ENCODE results near the gene DDIT3. TPM values are rescaled to one million over a fixed set of nuclear protein-coding genes. Genes with fewer than 3 reads are reported as not detected.
A peak's percentile ranks its signal among the peaks of the same experiment; 100 is the strongest.

Gene DDIT3
- total and polyA plus RNA-seq, 2 donors (not counting 1 experiment from before 2014, with no cell fraction given), result 35.6 to 159 TPM

GRCh38 chr12:57488402-57489156 lies 31.7 kb downstream of the DDIT3 start:
- POLR2A ChIA-PET, result interaction anchor here (1.0 kb wide), 1 partner anchor 9 kb away, joined by 3 read pairs; the partner anchor contains the start of gene ARHGAP9
- intact Hi-C loops (cut with micrococcal nuclease), result loop anchor here (10.0 kb wide), 1 partner anchor 266 kb away; the partner anchor contains the start of genes CDK4 and MARCHF9

More at GRCh38 chr12:57488402-57489156, 31.7 kb downstream of the DDIT3 start:
- Histone ChIP-seq H3K79me2 (ENCODE audit: control insufficient read depth, insufficient read depth, low read length) (peaks cover 52% of the 10 kb centered on the region), H3K9me3 (ENCODE audit: control extremely low read depth in 1 of 3, control insufficient read depth in 2 of 3, insufficient read depth in 1 of 3, low read length in 2 of 3) (no peaks in the 10 kb centered on the region), H3K4me3 (ENCODE audit: control extremely low read depth in 1 of 5, extremely low read depth in 1 of 5, insufficient read depth in 1 of 5, low read depth in 2 of 5, low read length in 4 of 5) (peak overlapping the region; percentile 66 to 95 (median 86)), H3K4me1 (ENCODE audit: control insufficient read depth in 2 of 2, insufficient read depth in 2 of 2, low read length in 2 of 2) (peaks cover 16 to 22% of the 10 kb centered on the region in 2 donors), H2AFZ (ENCODE audit: insufficient read depth, low read depth, low read length, poor library complexity, severe bottlenecking) (peak overlapping the region; percentile 85), H3K27me3 (replicated peaks in 1 of 4; ENCODE audit: control extremely low read depth in 1 of 4, control insufficient read depth in 3 of 4, insufficient read depth in 4 of 4, low read length in 3 of 4) (no peaks in the 10 kb centered on the region), H3K9ac (ENCODE audit: low read length) (peak overlapping the region; percentile 77), H4K20me1 (ENCODE audit: control insufficient read depth, insufficient read depth, low read length, poor library complexity, severe bottlenecking) (peaks cover 5% of the 10 kb centered on the region), H3K36me3 (replicated peaks in 1 of 2; ENCODE audit: control extremely low read depth in 1 of 2, control insufficient read depth in 1 of 2, extremely low read depth in 1 of 2, insufficient read depth in 2 of 2, low read length in 1 of 2) (peaks cover 5 to 30% of the 10 kb centered on the region in 2 experiments), H3K4me2 (replicated peaks; ENCODE audit: low read depth, low read length, poor library complexity, severe bottlenecking) (peak overlapping the region; percentile 98), H3K27ac (ENCODE audit: low read length in 2 of 2) (peak overlapping the region; percentile 42 to 86)
- peaks cover 25% of the 10 kb centered on the region for H3K4me1 Mint-ChIP-seq
- H3K9me3 Mint-ChIP-seq (ENCODE audit: insufficient read depth), result no peaks in the 10 kb centered on the region
- no peaks in the 10 kb centered on the region for H3K27me3 Mint-ChIP-seq
- ATAC-seq (ENCODE audit: low read depth) (no peak), DNase-seq (no peak)
- CTCF ChIA-PET, result interaction anchor here (3.2 kb wide), 1 partner anchor 30 kb away, joined by 18 read pairs; the partner anchor contains the start of gene GLI1
- TF ChIP-seq EZH2 (IDR thresholded peaks at IDR 0.05; ENCODE audit: borderline replicate concordance, insufficient read depth, low read depth, low read length, poor library complexity, severe bottlenecking), result no peak
- no peak for TF ChIP-seq CTCF (IDR thresholded peaks at IDR 0.05)
- H3K27ac Mint-ChIP-seq, result peak overlapping the region; percentile 93
- H3K4me3 Mint-ChIP-seq, result peak overlapping the region; percentile 89
- 11% methylated on average over 5 of the region's 11 CpGs for WGBS (ENCODE audit: insufficient coverage)

Measured in B cell (primary cell).